Left ventricle myocardium inferior (tissue), 1 donor: ENCODE data around the gene WDR36. TPM values are rescaled to one million over a fixed set of nuclear protein-coding genes. Genes with fewer than 3 reads are reported as not detected.

Source experiments
- DNase-seq: peaks from one replicate; pipeline ENCODE4 v3.0.0-alpha.2; 2020
- H3K27ac ChIP-seq: fragments of 200-600 bp; replicated peaks from 2 replicates; pipeline ENCODE4 v1.8.0; 2021
- H3K27me3 ChIP-seq: fragments of 200-600 bp; 2 replicates; pipeline ENCODE4 v1.8.0; 2021; ENCODE audit warnings: low read depth
- H3K36me3 ChIP-seq: fragments of 200-600 bp; 2 replicates; pipeline ENCODE4 v1.8.0; 2021
- H3K4me1 ChIP-seq: fragments of 200-600 bp; 2 replicates; pipeline ENCODE4 v1.8.0; 2021
- H3K4me3 ChIP-seq: fragments of 200-600 bp; 2 replicates; pipeline ENCODE4 v1.8.0; 2021; ENCODE audit warnings: mild to moderate bottlenecking, moderate library complexity
- H3K9me3 ChIP-seq: fragments of 200-600 bp; replicated peaks from 2 replicates; pipeline ENCODE4 v1.8.0; 2021
- intact Hi-C: fragments of 100-400 bp; cut with micrococcal nuclease; formaldehyde crosslinking; loops from one replicate; pipeline ENCODE4 v1.11.0; 2022
- total RNA-seq: library from RNA; stranded (reverse); fragmentation: NEBNext Ultra II Directional; extraction: Animal tissue kit (Norgen Biotek cat#: 25700); gene quantifications from one replicate; pipeline ENCODE4 v1.2.1, GENCODE V29; 2021
- TF ChIP-seq, protein P1 (sequence below): fragments of 200-600 bp; IDR thresholded peaks from 2 replicates; pipeline ENCODE4 v1.8.0; 2021; ENCODE audit warnings: antibody characterized with exemption, mild to moderate bottlenecking, borderline replicate concordance
- donor health status: DM: no; HTN: yes; CAD: no; lungs with severe emphysema.

The WDR36 gene
- total RNA-seq, 1 donor from 2014 or later: 11.8 TPM

DNA sequence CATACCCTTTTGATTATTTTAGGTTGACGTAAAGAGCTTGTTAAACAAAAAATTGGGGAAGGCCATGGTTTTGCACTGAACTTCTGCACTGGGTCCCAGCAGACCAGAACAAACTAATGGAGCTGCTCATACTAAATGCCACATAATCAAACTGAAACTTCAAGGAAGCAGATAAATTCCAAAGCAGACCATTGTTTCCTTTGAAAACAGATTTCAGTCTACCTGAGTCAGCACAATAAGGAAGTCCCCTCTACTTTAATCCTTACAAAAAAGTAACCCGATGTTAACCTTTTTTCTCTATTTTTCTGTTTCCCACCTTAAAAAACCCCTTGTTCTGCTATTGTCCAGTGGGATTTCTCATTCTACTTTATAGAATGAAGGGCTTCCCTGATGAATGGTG lies 39.2 kb downstream of the WDR36 start:
- Histone ChIP-seq H3K27ac (no peak overlapping the region), H3K36me3 (peaks cover 20% of the 10 kb centered on the region), H3K4me3 (no peak overlapping the region), H3K27me3 (no peaks in the 10 kb centered on the region), H3K4me1 (peaks cover 13% of the 10 kb centered on the region), H3K9me3 (no peaks in the 10 kb centered on the region)
- TF ChIP-seq, protein P1, sequence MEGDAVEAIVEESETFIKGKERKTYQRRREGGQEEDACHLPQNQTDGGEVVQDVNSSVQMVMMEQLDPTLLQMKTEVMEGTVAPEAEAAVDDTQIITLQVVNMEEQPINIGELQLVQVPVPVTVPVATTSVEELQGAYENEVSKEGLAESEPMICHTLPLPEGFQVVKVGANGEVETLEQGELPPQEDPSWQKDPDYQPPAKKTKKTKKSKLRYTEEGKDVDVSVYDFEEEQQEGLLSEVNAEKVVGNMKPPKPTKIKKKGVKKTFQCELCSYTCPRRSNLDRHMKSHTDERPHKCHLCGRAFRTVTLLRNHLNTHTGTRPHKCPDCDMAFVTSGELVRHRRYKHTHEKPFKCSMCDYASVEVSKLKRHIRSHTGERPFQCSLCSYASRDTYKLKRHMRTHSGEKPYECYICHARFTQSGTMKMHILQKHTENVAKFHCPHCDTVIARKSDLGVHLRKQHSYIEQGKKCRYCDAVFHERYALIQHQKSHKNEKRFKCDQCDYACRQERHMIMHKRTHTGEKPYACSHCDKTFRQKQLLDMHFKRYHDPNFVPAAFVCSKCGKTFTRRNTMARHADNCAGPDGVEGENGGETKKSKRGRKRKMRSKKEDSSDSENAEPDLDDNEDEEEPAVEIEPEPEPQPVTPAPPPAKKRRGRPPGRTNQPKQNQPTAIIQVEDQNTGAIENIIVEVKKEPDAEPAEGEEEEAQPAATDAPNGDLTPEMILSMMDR: no peak
- intact Hi-C loops: no loop called here
- no peak for DNase-seq

DNA sequence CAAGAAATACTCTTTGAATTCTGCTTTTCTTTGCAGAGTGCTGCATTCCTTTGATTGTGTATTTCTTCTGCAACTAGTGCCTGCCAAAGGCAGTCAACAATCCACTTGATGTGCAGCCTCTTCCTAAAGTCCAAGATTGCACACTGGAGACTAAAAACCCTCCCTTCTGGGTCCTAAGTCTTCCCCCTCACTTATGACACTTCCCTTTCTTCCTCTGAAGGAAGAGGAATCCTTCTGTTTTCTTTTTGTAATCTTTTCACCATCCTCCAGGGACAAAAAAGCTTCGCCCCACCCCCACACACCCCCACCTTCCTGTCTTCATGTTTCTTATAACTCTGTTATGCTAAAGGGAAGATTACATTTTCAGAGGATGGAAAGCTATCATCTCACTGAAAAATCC lies 39.9 kb downstream of the WDR36 start:
- H3K36me3 ChIP-seq: peaks cover 14% of the 10 kb centered on the region
- H3K27ac ChIP-seq: no peak overlapping the region
- peaks cover 13% of the 10 kb centered on the region for H3K4me1 ChIP-seq
- no peaks in the 10 kb centered on the region for H3K9me3 ChIP-seq
- no peak for DNase-seq
- intact Hi-C loops: no loop called here
- H3K27me3 ChIP-seq: no peaks in the 10 kb centered on the region
- H3K4me3 ChIP-seq: no peak overlapping the region
- TF ChIP-seq, protein P1: no peak

DNA sequence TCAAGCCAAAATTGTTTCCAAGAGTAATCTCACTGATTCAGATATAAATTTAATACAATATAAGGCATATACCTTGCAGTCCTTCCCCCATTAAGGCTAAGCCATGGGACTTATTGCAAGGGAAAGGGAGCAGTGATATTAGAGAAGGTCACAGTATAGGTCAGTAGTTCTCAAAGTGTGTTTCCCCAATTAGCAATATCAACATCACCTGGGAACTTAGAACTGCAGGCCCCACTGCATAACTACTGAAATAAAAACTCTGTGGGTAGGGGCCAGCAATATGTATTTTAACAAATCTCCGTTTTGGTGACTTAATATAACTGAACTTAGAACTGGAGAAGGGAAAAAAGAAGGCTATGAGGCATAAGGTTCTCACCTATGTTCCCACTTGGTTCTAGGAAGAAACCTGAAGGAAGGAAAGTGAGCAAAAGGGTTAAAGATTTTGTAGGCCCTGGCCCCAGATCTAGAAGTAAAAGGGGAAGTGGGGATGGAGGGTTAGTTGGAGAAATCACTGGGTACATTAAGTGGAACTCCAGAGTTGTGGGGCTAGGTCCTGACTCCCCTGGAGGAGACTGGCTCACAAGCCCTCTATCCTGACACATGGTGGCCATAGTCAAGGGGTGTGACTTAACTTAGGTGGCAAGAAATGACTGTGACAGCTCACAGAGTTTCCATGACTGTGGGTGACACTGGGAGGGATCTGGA lies 40.7 kb downstream of the WDR36 start:
- TF ChIP-seq, protein P1: no peak
- Histone ChIP-seq H3K36me3 (peaks cover 8% of the 10 kb centered on the region), H3K27me3 (no peaks in the 10 kb centered on the region), H3K4me3 (no peak overlapping the region), H3K9me3 (no peaks in the 10 kb centered on the region), H3K27ac (no peak overlapping the region), H3K4me1 (peaks cover 13% of the 10 kb centered on the region)
- DNase-seq: no peak
- intact Hi-C loops: no loop called here

DNA sequence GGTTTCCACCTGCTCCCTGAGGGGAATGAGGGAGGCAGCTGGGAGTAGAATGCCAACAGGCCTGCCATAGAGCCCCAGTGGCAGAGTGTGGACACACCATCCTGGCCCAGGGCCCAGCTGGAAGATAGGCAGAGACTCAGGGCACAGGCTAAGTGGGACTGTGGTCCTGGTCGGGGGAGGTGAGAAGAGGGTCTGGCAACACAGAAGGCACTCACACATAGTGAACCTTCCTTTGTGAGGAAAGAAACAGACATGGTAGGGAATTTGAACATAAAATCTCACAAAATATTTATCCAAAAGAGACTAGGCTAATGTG lies 41.2 kb downstream of the WDR36 start:
- DNase-seq: no peak
- TF ChIP-seq, protein P1: no peak

DNA sequence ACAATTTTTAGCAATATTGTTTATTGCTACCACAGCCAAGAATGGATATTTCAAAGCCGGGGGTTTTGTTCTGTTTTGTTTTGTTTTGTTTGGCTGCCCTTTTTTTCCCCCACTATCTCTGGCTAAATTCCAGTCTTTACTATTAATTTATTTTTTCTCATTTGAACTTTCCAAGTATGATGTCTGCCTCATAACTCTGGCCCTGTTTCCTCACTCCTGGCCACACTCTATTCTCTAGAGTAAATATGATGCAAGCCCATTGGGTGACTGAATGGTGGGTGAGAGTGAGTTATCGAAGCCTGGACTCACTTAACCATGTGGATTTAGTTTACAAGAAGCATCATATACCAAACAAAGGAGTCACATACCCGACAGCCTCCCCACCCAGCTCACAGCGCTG lies 41.9 kb downstream of the WDR36 start:
- Histone ChIP-seq H3K4me1 (peaks cover 13% of the 10 kb centered on the region), H3K36me3 (no peaks in the 10 kb centered on the region), H3K27ac (no peak overlapping the region), H3K9me3 (no peaks in the 10 kb centered on the region), H3K4me3 (no peak overlapping the region), H3K27me3 (no peaks in the 10 kb centered on the region)
- TF ChIP-seq, protein P1: no peak
- intact Hi-C loops: no loop called here
- no peak for DNase-seq

More for the DNA sequence above, 41.2 kb downstream of the WDR36 start:
- intact Hi-C loops: no loop called here
- no peaks in the 10 kb centered on the region for H3K27me3 ChIP-seq
- peaks cover 13% of the 10 kb centered on the region for H3K4me1 ChIP-seq
- H3K27ac ChIP-seq: no peak overlapping the region
- no peak overlapping the region for H3K4me3 ChIP-seq
- H3K36me3 ChIP-seq: peaks cover 4% of the 10 kb centered on the region
- no peaks in the 10 kb centered on the region for H3K9me3 ChIP-seq

DNA sequence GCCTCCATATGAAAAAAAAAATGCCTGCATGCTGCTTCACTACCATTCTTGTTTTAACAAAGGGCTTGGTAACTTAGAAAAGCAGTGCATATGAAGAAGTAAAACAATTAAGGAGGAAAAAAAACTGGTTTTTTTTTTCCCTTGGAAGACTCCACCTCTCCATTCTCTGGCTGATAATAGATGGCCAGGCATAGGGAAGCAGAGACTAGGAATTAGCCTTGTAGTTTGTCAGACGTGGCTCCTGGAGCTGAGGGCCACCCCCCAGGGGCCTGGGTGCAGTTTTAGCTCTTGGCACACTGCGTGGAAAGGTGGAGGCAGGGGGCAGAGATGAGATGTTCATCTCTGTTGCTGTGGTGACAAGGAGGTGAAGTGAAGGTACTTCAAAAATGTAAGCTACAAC lies 42.7 kb downstream of the WDR36 start:
- no peaks in the 10 kb centered on the region for H3K9me3 ChIP-seq
- H3K27ac ChIP-seq: no peak overlapping the region
- intact Hi-C loops: no loop called here
- H3K36me3 ChIP-seq: no peaks in the 10 kb centered on the region
- no peaks in the 10 kb centered on the region for H3K27me3 ChIP-seq
- no peak for DNase-seq
- peaks cover 13% of the 10 kb centered on the region for H3K4me1 ChIP-seq
- H3K4me3 ChIP-seq: no peak overlapping the region
- TF ChIP-seq, protein P1: no peak
